Hematopoietic multipotent progenitor cell treated with erythropoietin and hydrocortisone succinate and interleukin-3 and kit ligand, for 4 days (in vitro differentiated cells): ENCODE results near the gene DNAJC13.

Experiments used
- DNase-seq: peaks from one replicate; pipeline ENCODE4 v3.0.0-alpha.2; 2015

DNAJC13 gene

DNA sequence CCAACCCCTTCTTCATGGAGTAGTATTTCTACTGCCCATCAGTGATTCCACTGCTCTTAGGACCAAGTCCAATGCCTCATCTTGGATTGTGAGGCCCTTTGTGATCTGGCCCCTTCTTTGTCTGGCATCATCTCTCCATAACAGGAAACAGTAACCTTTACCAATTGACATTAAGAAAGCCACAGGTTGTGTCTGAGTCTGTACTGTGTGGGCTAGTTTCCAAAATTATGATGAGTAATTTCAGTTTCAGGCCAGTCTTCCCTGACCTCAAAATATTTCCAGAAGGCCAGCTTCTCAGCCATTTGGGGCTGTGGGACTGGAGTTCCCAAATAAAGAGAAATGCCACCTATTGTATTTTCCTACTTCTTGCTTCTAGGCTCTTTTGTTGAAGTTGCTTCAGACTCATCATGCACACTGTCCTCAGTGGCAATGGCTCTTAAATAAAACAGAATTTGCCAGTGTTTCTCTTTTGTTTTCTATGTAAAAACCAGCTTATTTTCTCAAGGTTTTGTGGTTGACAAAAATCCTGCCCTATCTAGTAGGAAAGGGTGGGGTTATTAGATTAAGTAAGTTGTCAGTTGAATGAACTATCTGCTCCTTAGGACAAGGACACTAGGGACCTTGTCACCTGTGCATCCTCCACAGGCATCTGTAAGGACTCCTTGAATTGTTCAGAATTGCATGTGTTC is 132.7 kb downstream of the DNAJC13 start:
- peak; percentile 41 for DNase-seq

DNA sequence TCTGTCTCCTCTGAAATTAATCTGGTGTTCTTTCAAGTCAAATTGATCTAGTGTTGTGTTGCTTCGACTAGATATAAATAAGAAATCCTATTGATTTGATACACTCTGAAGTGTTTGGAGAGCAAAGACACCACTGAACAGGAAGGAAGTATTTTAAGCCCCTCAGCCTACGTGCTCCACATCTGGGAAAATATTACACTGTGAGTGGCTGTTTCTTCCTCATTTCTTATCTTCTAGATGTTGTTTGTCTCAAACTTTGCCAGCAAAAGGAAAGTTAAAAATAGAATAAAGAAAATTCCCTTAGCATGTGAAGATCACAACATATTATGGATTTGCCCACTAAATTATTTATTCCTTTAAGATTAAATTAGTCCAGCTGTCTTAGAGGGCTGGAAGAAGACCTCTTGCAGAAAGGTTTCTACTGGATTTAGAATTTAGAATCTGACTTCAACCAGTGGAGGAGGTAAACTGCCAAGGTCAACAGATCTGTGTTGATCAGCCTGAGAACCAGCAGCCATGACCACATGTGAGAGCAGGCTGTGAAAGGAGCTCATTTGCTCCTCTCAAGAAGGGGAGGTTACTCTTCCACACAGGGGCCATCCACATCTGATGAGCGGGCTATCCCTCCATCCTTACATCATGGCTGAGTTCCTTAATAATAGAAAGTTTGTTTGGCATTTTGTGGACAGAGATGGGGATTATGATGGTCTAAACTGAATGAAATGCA is 133.4 kb downstream of the DNAJC13 start:
- DNase-seq: peak; percentile 59

DNA sequence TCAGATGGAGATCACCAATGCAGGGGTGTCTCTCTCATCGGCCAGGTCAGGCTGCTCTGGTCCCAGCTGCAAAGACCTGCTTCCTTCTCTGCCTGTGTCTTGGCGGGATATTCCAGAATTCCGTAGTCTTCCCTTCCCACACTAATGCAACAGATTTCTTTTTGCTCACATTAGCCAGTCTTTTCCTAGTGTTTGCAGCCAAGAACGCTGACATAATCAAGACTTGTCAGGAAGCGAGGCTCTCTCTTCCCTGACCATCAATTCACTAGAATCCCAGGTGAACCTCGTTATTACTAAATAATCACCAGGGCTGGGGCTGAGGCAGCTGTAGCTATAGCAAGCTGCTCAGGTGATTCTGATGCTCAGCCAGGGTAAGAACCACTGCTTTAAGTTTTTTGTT is 136.5 kb downstream of the DNAJC13 start:
- DNase-seq: no peak

DNA sequence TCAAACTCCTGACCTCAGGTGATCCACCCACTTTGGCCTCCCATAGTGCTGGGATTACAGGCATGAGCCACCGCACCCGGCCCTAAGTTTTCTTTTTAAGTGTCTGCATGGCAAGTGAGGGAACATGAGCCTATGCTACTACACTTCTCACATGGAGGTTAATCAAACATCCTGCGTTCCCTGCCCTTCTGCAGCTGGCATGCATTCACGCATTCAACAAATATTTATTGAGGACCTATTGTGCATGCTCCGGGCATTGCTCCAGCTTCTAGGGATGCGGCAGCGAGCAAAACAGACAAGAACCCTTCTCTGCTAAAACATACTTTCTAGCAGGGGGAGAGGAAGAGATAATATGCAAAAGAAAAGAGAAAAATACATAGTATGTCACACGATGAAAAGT is 137.1 kb downstream of the DNAJC13 start:
- no peak for DNase-seq

DNA sequence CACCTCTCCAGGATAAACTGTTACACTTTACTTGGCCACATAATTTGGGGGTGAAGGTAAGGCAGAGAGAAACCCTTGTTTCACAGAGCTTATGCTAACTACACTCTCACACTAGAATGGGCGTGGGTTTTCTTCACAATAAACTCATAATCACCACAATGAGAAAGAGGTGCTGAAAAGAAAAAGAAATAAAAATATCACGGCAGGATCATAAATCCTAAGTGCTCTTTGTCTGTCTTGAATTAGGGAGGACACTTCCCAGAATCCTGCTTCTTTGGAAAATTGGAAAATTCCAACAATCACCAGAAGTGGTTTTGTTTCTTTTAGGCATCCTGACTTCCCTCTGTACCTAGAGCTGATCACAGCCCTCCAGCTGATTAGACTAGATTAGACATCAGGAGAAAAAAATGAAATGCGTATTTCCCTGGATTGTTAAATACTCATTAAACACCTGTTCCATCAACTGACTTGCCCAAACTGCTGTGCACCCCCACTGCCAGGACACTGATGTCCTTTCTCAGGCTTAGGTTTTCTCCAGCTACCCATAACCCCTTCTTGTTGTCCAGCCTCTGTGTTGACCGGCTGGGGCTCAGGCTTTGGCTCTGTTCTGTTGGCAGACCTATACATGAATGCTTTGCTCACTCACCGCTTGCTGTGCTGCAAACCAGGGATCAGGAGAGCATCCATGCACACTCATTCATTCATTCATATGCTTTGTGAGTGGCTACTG is 138.2 kb downstream of the DNAJC13 start:
- no peak for DNase-seq

DNA sequence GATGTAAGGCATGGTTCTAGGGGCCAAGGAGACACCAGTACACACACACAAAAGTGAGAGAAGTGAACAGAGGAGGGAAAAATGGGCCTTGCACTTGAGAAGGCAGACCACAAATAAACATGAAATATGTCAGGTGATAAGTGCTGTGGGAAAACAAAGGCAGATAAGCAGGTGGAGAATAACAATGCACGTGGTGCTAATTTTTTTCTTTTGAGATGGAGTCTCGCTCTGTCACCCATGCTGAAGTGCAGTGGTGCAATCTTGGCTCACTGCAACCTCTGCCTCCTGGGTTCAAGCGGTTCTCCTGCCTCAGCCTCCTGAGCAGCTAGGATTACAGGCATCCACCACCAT is 138.7 kb downstream of the DNAJC13 start:
- peak; percentile 16 for DNase-seq

DNA sequence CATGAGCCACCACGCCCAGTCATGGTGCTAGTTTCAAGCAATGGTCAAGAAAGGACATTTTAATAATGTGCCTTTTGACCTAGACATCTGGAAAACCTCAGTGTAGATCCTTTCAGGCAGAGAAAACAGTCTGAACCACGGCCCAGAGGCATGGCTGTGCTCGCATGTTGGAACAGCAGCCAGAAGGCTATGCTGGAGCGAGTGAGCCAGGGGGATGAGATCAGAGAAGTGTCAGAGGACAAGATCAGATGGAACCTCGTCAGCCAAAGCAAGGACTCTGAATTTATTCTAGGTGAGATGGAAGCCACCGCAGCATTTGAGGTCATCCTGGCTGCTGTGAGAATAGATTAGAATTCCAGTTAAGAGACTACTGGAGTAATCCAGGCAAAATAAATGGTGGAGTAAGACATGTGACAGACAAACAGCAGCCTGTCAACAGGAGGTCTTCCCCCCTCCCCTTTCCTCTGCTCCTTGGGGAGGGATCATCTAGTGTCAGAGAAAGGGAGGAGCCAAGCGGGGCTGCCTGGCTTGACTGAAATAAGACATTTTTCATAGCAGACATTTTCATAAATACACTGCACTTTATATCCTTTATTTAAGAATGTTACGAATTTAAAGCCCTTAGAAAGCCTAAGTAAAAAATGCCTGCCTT is 139.3 kb downstream of the DNAJC13 start:
- no peak for DNase-seq

DNA sequence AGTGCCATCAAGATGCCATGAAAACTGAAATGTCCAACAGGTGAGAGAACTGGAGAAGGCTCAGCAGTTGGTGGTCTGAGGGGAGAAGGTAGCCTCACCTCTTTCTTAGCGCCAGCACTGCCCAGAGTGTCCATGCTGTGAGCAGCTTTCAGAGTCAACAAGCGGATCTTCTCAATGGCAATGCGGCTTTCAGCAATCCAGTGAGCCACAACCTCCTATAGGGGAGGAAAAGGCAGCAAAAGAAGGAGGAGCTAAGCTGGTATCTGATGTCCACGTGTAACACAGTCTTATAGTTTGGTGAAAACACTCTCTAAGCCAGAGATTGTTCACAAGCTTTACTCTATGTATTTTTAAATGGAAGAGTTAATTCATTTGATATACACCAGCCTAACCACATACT is 143.7 kb downstream of the DNAJC13 start:
- no peak for DNase-seq

DNA sequence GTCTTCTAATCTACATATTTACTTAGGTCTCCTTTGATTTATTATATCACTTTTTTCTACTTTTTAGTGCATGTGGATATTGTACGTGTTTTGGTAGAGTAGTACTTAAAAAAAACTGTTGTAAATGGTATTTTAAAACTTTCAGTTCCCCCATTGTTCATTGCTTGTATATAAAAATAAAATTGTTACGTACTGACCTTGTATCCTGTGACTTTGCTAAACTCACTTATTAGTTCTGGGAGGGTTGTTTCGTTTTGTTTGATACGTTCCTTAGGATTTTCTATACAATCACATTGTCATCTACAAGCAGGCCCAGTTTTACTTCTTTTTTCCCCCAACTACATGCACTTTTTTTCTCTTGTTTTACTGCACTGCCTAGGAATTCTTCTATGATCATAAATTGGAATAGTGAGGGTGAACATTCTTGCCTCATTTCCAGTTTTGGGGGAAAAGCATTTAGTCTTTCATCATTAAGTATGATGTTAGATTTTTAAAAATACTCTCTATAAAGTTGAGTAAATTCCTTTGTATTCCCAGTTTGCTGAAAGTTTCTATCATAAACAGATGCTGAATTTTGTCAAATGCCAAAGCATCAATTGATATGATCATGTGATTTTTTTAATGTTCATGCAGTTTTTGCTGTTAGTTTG is 146.2 kb downstream of the DNAJC13 start:
- no peak for DNase-seq

DNA sequence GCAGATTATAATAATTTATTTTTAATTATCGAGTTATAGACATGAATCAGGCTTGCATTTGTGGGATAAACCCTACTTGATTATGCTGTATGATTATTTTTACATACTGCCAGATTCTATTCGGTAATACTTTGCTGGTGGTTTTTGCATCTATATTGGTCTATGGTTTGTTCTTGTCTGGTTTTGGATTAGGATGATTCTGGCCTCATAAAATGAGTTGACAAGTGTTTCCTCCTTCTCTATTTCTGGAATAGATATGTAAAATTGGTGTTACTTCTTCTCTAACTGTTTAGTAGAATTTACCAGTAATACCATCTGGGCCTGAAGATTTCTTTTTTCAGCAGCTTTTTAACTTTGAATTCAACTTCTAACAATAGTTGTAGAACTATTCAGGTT is 146.8 kb downstream of the DNAJC13 start:
- DNase-seq: no peak

DNA sequence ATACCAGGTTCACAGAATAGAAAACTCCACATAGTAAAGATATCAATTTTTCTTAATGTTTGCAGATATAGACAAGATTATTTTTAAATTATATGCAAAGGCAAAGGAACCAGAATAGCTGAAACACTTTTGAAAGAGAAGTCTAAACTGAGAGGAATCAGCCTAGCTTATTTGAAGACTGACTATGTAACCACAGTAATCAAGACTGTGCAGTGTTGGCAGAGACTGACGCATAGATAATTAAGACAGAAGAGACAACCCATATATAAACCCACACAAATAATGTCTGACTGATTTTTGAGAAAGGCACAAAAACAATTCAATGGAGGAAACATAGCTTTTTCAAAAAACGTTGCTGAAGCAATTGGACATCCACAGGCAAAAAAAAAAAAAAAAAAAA is 151.1 kb downstream of the DNAJC13 start:
- no peak for DNase-seq

DNA sequence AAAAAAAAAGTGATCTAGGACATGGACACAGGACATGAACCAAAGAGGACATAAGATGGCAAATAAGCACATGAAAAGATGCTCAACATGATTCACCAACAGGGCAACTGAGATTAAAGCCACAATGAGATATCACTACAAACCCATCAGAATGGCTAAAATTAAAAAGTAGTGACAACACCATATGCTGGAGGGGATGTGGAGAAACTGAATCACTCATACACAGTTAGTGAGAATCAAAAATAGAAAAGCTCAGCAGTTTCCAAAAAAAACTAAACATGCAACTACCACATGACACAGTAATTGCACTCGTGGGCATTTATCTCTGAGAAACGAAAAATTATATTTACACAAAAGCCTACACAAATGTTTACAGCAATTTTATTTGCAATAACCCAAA is 151.9 kb downstream of the DNAJC13 start:
- DNase-seq: no peak

DNA sequence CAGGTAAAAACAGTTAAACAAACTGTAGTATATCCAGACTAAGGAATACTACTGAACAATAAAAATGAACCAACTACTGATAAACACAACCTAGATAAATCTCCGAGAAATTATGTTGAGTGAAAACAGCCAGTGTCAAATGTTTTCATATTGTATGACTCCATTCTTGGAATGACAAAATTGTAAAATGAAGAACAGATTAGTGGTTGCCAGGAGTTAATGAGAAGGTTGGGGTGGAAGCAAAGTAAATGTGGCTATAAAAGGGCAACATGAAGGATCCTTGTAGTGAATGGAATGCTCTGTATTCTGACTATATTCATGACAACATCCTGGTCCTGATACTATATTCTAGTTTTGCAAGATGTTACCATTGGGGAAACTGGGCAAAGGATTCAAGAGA is 152.3 kb downstream of the DNAJC13 start:
- no peak for DNase-seq

DNA sequence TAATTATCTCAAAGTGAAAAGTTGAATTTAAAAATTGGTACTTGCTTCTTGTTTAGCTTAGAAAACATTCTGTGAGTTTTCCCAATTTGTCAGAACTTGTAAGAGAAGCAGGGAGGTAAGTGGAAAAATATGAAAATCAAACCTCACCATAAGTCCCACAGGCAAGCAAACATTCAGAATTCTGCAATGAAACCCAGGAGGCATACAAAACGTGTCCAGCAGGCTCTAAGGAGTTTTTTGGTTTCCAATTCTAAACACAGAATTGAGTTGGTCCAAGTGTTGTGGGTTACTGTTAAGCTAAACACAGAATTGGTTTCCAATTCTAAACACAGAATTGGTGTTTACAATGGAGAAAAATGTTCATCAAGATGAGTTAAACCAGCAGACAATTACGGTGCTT is 152.7 kb downstream of the DNAJC13 start:
- no peak for DNase-seq

DNA sequence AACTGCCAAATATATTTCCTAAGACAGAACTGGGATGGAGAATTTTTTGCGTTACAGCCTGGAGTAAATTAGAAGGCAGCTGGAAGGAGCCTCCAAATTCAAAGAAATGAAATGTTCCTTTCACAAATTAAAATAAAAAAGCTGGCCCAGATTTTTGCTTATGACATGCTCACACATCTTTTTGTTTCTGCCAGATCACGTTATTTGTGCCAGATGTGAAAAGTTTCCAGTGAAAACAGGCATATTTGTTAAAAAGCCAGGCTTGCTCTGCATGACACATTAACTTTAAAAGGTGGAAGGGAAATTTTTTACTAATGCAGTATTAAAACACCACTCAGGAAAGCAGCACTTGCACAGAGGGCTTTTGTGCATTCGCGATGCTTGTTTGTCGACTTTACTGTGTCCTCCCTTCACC is 156.5 kb downstream of the DNAJC13 start:
- no peak for DNase-seq

DNA sequence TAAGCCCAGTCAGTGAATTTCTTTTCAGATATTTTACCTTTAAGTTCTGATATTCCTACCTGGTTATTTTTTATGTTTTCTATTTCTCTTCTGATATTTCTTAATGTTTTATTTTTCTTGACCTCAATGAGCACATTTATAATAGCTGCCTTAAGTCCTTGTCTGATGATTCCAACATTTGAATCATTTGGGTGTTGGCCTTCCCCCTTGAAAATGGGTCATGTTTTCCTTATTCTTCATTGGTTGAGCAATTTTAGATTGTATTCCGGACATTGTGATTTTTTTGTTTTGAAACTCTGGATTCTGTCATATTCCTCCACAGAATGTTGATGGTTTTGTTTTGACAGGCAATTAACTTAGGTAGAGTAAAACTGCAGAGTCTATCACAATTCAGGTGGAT is 170.1 kb downstream of the DNAJC13 start:
- DNase-seq: no peak
